CD4-positive, CD25-positive, alpha-beta regulatory T cell (primary cell): Measurements from ENCODE around the gene MEIS2. TPM values are rescaled to one million over a fixed set of nuclear protein-coding genes. Genes with fewer than 3 reads are reported as not detected.

ENCODE experiments used
- ATAC-seq, 2 donors: fragments of 150-1000 bp; cut with Tn5 transposase; one replicate each; pipeline ENCODE4 v1.10.0; 2021; ENCODE audit warnings: low read depth in 2 of 2, moderate number of reproducible peaks in 2 of 2, moderate library complexity in 1 of 2
- DNase-seq, 3 donors: peaks; one replicate each; pipeline versions ENCODE4 v3.0.0 to v3.0.0-alpha.2; 2012 to 2022; ENCODE audit warnings: mixed read lengths in 1 of 3
- H3K27ac ChIP-seq: one replicate; pipeline ENCODE4 v1.7.0; 2013; ENCODE audit warnings: mild to moderate bottlenecking, low read length; ENCODE audit not compliant: insufficient read depth, poor library complexity, severe bottlenecking
- H3K27me3 ChIP-seq: one replicate; pipeline ENCODE4 v1.7.0; 2013; ENCODE audit warnings: low read length; ENCODE audit not compliant: control insufficient read depth, insufficient read depth
- H3K36me3 ChIP-seq: one replicate; pipeline ENCODE4 v1.7.0; 2013; ENCODE audit warnings: mild to moderate bottlenecking, low read length, moderate library complexity; ENCODE audit not compliant: control insufficient read depth, insufficient read depth
- H3K4me1 ChIP-seq: 2 replicates; pipeline ENCODE4 v1.7.0; 2013; ENCODE audit warnings: mild to moderate bottlenecking, low read length; ENCODE audit not compliant: insufficient read depth, control insufficient read depth, poor library complexity, severe bottlenecking
- H3K4me3 ChIP-seq: one replicate; pipeline ENCODE4 v1.7.0; 2013; ENCODE audit warnings: low read depth, mild to moderate bottlenecking, low read length, moderate library complexity
- H3K9me3 ChIP-seq, 2 experiments: 1 replicate in 1 of 2; 2 replicates in 1 of 2; pipeline ENCODE4 v1.7.0; 2013; ENCODE audit warnings: low read length in 2 of 2, mild to moderate bottlenecking in 1 of 2, moderate library complexity in 1 of 2; ENCODE audit not compliant: control insufficient read depth in 2 of 2
- H3K27ac Mint-ChIP-seq, 3 donors: one replicate each; pipeline ENCODE4 v1.8.0; 2020 to 2022; ENCODE audit warnings: mild to moderate bottlenecking in 3 of 3, mixed read lengths in 3 of 3, moderate library complexity in 2 of 3
- H3K27me3 Mint-ChIP-seq: one replicate; pipeline ENCODE4 v1.8.0; 2022; ENCODE audit warnings: mild to moderate bottlenecking, mixed read lengths
- H3K36me3 Mint-ChIP-seq: one replicate; pipeline ENCODE4 v1.8.0; 2020; ENCODE audit warnings: mixed read lengths
- H3K4me1 Mint-ChIP-seq, 4 donors: one replicate each; pipeline ENCODE4 v1.8.0; 2020 to 2022; ENCODE audit warnings: mixed read lengths in 4 of 4, mild to moderate bottlenecking in 1 of 4
- H3K4me3 Mint-ChIP-seq, 4 donors: one replicate each; pipeline ENCODE4 v1.8.0; 2020 to 2022; ENCODE audit warnings: mild to moderate bottlenecking in 4 of 4, mixed read lengths in 4 of 4, moderate library complexity in 3 of 4
- H3K9me3 Mint-ChIP-seq, 7 donors: one replicate each; pipeline ENCODE4 v1.8.0; 2020 to 2022; ENCODE audit warnings: mixed read lengths in 7 of 7, mild to moderate bottlenecking in 3 of 7, moderate library complexity in 2 of 7
- polyA plus RNA-seq, 4 donors: library from polyadenylated mRNA; unstranded; fragments of 300-500 nt; fragmentation: Illumina TruSeq; gene quantifications; one replicate each; pipeline ENCODE4 v1.2.3, GENCODE V29; 2021
- total RNA-seq: library from RNA; stranded (reverse); gene quantifications from one replicate; pipeline ENCODE4 v1.2.3, GENCODE V29; 2022

The MEIS2 gene
- total and polyA plus RNA-seq, 5 donors from 2014 or later: not detected

DNA sequence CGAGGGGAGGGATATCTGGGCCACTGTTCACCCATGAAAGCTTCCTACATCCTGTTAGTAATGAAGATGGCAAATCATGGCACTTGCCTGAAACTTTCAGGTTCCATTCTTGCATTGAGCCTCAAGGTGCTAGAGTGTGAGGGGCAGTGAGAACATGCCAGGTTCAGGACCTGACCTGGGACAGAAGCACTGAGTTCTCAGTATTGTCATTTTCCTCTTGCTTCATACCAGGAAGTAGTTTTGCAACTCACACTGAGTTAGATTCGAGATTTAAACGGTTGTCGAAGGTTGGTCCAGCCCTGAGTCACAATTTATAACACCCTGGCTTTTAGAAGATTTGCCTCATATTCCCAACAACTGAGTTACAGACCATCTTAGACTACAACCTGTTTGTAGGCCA, 11.8 kb upstream of the MEIS2 start:
- no peak for ATAC-seq
- Mint-ChIP-seq H3K9me3 (peaks cover 0 to 17% (median 5%) of the 10 kb centered on the region in 7 donors), H3K4me3 (no peak overlapping the region)

GRCh38 chr15:37111427-37111717, 11.0 kb upstream of the MEIS2 start:
- H3K9me3 Mint-ChIP-seq: peaks cover 0 to 21% (median 5%) of the 10 kb centered on the region in 7 donors

More for the DNA sequence above, 11.8 kb upstream of the MEIS2 start:
- H3K27ac Mint-ChIP-seq: no peak overlapping the region
- H3K4me3 ChIP-seq: no peak overlapping the region
- H3K36me3 ChIP-seq: no peaks in the 10 kb centered on the region
- H3K27me3 Mint-ChIP-seq: peaks cover 67% of the 10 kb centered on the region
- no peak overlapping the region for H3K27ac ChIP-seq
- H3K4me1 ChIP-seq: peaks cover 7% of the 10 kb centered on the region
- H3K36me3 Mint-ChIP-seq: peaks cover 6% of the 10 kb centered on the region
- H3K9me3 ChIP-seq: peaks cover 5 to 6% of the 10 kb centered on the region in 2 experiments
- DNase-seq: no peak
- H3K27me3 ChIP-seq: peaks cover 51% of the 10 kb centered on the region
- peaks cover 0 to 21% (median 12%) of the 10 kb centered on the region in 4 donors for H3K4me1 Mint-ChIP-seq

DNA sequence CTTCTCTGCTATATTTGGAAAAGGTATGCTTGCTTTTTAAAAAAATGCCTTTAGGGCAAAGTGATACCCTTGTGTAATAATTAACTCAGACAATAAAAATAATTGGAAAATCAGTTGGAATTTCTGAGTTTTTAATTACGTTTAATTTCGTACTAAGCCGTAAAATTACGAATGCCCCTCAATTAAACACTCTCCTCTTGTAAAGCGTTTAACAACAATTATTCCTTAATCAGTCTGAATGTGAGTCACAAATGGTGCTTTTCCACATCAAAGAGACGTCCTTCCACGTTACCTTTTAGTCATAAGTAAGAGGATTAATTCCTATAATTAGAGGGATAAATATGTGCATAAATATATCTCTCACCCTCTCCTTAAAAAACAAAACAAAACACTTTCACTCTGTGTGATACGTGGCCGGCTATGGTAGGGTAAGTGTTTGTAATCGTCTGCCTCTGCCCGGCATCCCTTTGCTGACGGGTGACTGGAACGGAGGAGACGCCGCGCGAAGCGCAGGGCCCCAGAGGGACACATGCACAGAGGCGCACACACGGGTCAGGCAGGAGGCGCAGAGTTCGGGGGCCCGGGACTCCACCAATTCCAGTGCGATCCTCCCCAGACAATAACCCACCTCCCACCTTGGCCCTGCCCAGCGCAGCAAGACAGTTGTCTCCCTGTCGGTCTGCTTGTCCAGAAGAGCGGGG, 9.7 kb upstream of the MEIS2 start:
- Mint-ChIP-seq H3K27me3 (peaks cover 85% of the 10 kb centered on the region), H3K4me3 (peak overlapping the region in 2 of 4 donors; percentile 33 to 46), H3K36me3 (peaks cover 6% of the 10 kb centered on the region), H3K27ac (peak overlapping the region in 1 of 3 donors; percentile 40), H3K9me3 (peaks cover 0 to 23% (median 8%) of the 10 kb centered on the region in 7 donors), H3K4me1 (peaks cover 0 to 21% (median 14%) of the 10 kb centered on the region in 4 donors)
- H3K4me3 ChIP-seq: no peak overlapping the region
- H3K36me3 ChIP-seq: no peaks in the 10 kb centered on the region
- no peak overlapping the region for H3K27ac ChIP-seq
- ATAC-seq (no peak), DNase-seq (no peak)
- H3K27me3 ChIP-seq: peaks cover 61% of the 10 kb centered on the region
- H3K4me1 ChIP-seq: peaks cover 7% of the 10 kb centered on the region
- H3K9me3 ChIP-seq: peaks cover 5 to 6% of the 10 kb centered on the region in 2 experiments

More at GRCh38 chr15:37111427-37111717, 11.0 kb upstream of the MEIS2 start:
- Histone ChIP-seq H3K9me3 (peaks cover 5 to 6% of the 10 kb centered on the region in 2 experiments), H3K27me3 (peaks cover 56% of the 10 kb centered on the region), H3K4me3 (no peak overlapping the region), H3K27ac (no peak overlapping the region), H3K4me1 (peaks cover 7% of the 10 kb centered on the region), H3K36me3 (no peaks in the 10 kb centered on the region)
- DNase-seq (no peak), ATAC-seq (no peak)
- Mint-ChIP-seq H3K4me3 (no peak overlapping the region), H3K4me1 (peaks cover 0 to 21% (median 14%) of the 10 kb centered on the region in 4 donors), H3K27ac (no peak overlapping the region), H3K27me3 (peaks cover 73% of the 10 kb centered on the region), H3K36me3 (peaks cover 6% of the 10 kb centered on the region)

GRCh38 chr15:37109168-37109871, 9.0 kb upstream of the MEIS2 start:
- Mint-ChIP-seq H3K27me3 (peaks cover 92% of the 10 kb centered on the region), H3K36me3 (peaks cover 6% of the 10 kb centered on the region), H3K4me1 (peaks cover 0 to 21% (median 14%) of the 10 kb centered on the region in 4 donors), H3K9me3 (peaks cover 0 to 27% (median 8%) of the 10 kb centered on the region in 7 donors), H3K27ac (no peak overlapping the region), H3K4me3 (peak overlapping the region in 1 of 4 donors; percentile 69)
- Histone ChIP-seq H3K4me3 (no peak overlapping the region), H3K4me1 (peaks cover 7% of the 10 kb centered on the region), H3K36me3 (no peaks in the 10 kb centered on the region), H3K9me3 (peaks cover 5 to 6% of the 10 kb centered on the region in 2 experiments), H3K27ac (no peak overlapping the region), H3K27me3 (peaks cover 67% of the 10 kb centered on the region)
- no peak for DNase-seq
- no peak for ATAC-seq

DNA sequence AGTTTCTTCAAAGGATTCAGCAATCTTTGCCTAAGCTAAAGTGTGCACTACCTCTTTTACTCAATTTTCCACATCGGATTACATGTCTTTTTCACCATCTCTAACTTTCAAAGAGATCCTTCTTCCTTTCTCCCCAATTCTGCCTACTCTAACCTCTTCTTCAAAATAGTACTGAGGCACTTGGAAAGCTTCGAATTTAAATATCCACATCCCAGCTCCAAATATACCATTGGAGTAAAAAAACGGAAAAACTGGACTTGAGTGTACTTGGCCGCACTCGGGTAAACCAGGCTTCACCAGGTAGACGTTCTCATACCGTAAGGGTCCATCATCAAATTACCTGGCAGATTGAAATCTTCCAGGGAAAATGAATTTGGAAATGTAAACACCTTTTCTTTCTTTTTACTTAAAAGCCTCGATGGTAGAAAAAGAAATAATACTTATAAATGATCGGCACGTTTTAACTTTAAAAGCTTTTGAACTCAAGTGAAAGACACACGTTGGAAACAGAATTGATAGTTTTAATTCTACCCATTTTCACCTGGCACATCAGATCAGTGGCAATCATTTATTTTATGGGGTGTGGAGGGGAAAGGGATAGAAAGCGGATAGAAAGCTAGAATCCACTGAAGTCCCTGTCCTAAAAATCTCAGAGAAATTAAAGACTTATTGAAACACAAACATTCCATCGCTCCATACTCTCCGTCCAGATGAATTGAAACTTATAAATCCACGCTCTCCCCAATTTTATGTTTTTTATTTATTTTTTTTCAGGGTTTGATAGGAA, 8.2 kb upstream of the MEIS2 start:
- H3K27me3 Mint-ChIP-seq: peaks cover 92% of the 10 kb centered on the region
- DNase-seq (no peak), ATAC-seq (no peak)
- H3K4me1 ChIP-seq: peaks cover 7% of the 10 kb centered on the region
- peaks cover 6% of the 10 kb centered on the region for H3K36me3 Mint-ChIP-seq
- H3K4me3 Mint-ChIP-seq: no peak overlapping the region
- H3K27ac Mint-ChIP-seq: no peak overlapping the region
- no peak overlapping the region for H3K4me3 ChIP-seq
- H3K27ac ChIP-seq: no peak overlapping the region
- H3K36me3 ChIP-seq: no peaks in the 10 kb centered on the region
- H3K27me3 ChIP-seq: peaks cover 72% of the 10 kb centered on the region
- peaks cover 0 to 21% (median 14%) of the 10 kb centered on the region in 4 donors for H3K4me1 Mint-ChIP-seq
- H3K9me3 ChIP-seq: peaks cover 5 to 6% of the 10 kb centered on the region in 2 experiments
- peaks cover 0 to 34% (median 7%) of the 10 kb centered on the region in 7 donors for H3K9me3 Mint-ChIP-seq

DNA sequence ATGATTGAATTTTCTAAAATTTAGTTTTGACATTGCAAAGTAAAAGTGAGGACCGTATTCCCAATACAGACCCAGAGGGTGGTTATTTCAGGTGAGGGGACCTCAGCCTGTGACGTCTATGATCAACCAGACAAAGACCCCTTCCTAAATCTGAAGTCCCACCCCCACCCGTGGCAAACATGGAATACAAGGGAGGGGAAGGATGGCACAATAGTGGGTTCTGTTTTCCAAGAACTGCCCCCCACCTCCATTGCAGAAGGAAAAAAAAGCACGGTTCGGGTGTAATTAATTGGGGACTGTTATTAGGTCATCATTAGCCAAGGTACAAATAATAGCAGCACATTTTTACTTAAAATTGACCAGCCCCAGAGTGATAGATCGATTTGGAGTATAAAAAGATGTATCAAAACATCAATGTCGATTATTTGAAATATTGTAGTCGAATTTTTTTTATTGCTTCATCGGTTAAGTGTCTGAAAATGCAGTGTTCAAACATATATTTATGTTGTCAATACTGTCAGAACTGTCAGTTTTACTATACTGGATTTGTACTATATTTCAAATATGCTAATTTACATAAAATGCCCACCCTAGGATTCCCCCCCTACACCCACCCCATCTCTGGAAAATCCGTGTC, 7.5 kb upstream of the MEIS2 start:
- Histone ChIP-seq H3K4me1 (peaks cover 7% of the 10 kb centered on the region), H3K4me3 (no peak overlapping the region), H3K36me3 (no peaks in the 10 kb centered on the region), H3K27me3 (peaks cover 71% of the 10 kb centered on the region), H3K9me3 (peaks cover 5 to 6% of the 10 kb centered on the region in 2 experiments), H3K27ac (no peak overlapping the region)
- ATAC-seq: no peak
- Mint-ChIP-seq H3K27me3 (peaks cover 94% of the 10 kb centered on the region), H3K36me3 (peaks cover 6% of the 10 kb centered on the region), H3K4me1 (peaks cover 0 to 23% (median 14%) of the 10 kb centered on the region in 4 donors), H3K27ac (no peak overlapping the region), H3K4me3 (no peak overlapping the region), H3K9me3 (peaks cover 0 to 36% (median 7%) of the 10 kb centered on the region in 7 donors)
- no peak for DNase-seq

GRCh38 chr15:37107071-37107743, 6.9 kb upstream of the MEIS2 start:
- no peak for DNase-seq
- peaks cover 73% of the 10 kb centered on the region for H3K27me3 ChIP-seq
- H3K27ac Mint-ChIP-seq: no peak overlapping the region
- H3K4me1 Mint-ChIP-seq: peaks cover 3 to 30% (median 18%) of the 10 kb centered on the region in 4 donors
- no peak for ATAC-seq
- H3K9me3 ChIP-seq: peaks cover 5 to 6% of the 10 kb centered on the region in 2 experiments
- H3K9me3 Mint-ChIP-seq: peaks cover 0 to 40% (median 7%) of the 10 kb centered on the region in 7 donors
- H3K27ac ChIP-seq: no peak overlapping the region
- H3K4me1 ChIP-seq: peaks cover 7% of the 10 kb centered on the region
- H3K36me3 ChIP-seq: no peaks in the 10 kb centered on the region
- H3K36me3 Mint-ChIP-seq: peaks cover 6% of the 10 kb centered on the region
- no peak overlapping the region for H3K4me3 ChIP-seq
- no peak overlapping the region for H3K4me3 Mint-ChIP-seq
- H3K27me3 Mint-ChIP-seq: peaks cover 96% of the 10 kb centered on the region
